ENCODE measurements around the gene DCAF8L2.
"Not testable (repeated sequence)": the region's sequence is repeated elsewhere in the genome, so short reads cannot be mapped to it uniquely, and the experiment has no call there.

Gene DCAF8L2

DNA sequence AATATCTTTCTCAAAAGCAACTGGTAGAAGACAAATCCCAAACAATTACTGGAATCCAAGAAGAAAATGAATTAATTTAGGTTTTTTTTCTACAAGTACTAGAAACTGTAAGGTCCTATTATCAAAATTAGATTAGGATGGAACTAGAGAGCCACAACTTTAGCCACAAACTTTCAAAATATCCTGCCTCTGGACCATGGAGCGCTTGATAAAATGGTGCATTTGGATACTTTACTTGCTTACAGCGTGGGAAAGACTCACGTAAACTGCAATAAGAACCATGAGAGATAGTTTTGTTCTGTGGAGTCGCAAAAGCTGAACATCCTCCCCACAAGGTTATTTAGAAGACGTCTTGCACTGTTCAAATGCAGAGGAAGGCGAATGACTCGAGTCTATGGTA, at the start of gene DCAF8L2:
Gene DCAF8L2 (plus strand): TSS at position 301 of the 400 bp plus-strand sequence. CDS start 156,552 bp downstream, outside the sequence.
- no peak within 1 kb of the TSS for H3K4me3 ChIP-seq (ENCODE audit: low read length)
- no peak for DNase-seq (ENCODE audit: low read depth)
- H3K27me3 ChIP-seq (replicated peaks; ENCODE audit: control insufficient read depth, insufficient read depth, low read length), result peaks cover 2% of the 10 kb centered on the region

DNA sequence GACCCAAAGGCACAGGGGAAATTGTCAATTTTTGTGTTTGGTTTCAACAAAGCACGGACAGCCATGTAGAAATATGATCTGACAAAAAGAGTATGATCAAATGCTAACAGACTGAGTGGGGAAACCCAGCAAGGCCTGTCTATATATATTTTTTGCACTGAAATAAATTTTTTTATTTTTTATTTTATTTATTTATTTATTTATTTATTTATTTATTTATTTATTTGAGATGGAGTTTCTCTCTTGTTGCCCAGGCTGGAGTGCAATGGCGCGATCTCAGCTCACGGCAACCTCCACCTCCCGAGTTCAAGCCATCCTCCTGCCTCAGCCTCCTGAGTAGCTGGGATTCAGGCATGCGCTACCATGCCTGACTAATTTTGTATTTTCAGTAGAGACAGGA, 49.0 kb upstream of the DCAF8L2 start:
- not testable (repeated sequence) for H3K36me3 ChIP-seq (ENCODE audit: control insufficient read depth, insufficient read depth, low read length, severe bottlenecking); H3K9ac ChIP-seq (ENCODE audit: low read length); H3K4me1 ChIP-seq (ENCODE audit: control insufficient read depth, insufficient read depth, low read length); H3K4me3 ChIP-seq (ENCODE audit: low read length); DNase-seq (ENCODE audit: low read depth); H3K27me3 ChIP-seq (replicated peaks; ENCODE audit: control insufficient read depth, insufficient read depth, low read length); H3K9me3 ChIP-seq (ENCODE audit: control insufficient read depth, low read length)

More for the DNA sequence above, at the start of gene DCAF8L2:
- Histone ChIP-seq H3K9ac (ENCODE audit: low read length) (no peak within 1 kb of the TSS), H3K4me1 (ENCODE audit: control insufficient read depth, insufficient read depth, low read length) (no peaks in the 10 kb centered on the region), H3K9me3 (ENCODE audit: control insufficient read depth, low read length) (no peaks in the 10 kb centered on the region), H3K36me3 (ENCODE audit: control insufficient read depth, insufficient read depth, low read length, severe bottlenecking) (no peaks in the 10 kb centered on the region)

DNA sequence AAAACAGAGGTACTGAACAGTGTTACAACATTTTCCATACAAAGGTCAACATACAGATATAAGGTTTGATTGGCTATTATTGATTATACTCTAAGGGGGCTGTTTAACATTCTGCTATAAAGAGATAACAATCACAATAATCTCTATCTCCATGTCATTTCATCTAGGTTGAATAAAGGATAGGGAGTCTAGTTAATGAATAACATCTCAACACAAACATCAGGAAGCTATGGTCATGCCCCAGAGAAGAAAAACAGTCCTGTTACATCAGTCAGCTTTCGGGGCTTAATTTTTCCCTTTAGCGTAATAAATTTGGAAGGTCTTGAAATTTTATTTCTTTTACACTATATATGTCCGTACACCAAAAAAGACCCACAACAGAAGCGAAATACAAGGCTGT, 41.5 kb upstream of the DCAF8L2 start:
- no peaks in the 10 kb centered on the region for H3K36me3 ChIP-seq (ENCODE audit: control insufficient read depth, insufficient read depth, low read length, severe bottlenecking)
- H3K4me3 ChIP-seq (ENCODE audit: low read length), result no peak overlapping the region
- no peaks in the 10 kb centered on the region for H3K9me3 ChIP-seq (ENCODE audit: control insufficient read depth, low read length)
- H3K9ac ChIP-seq (ENCODE audit: low read length), result no peak overlapping the region
- no peaks in the 10 kb centered on the region for H3K4me1 ChIP-seq (ENCODE audit: control insufficient read depth, insufficient read depth, low read length)
- no peak for DNase-seq (ENCODE audit: low read depth)
- H3K27me3 ChIP-seq (replicated peaks; ENCODE audit: control insufficient read depth, insufficient read depth, low read length), result no peaks in the 10 kb centered on the region

DNA sequence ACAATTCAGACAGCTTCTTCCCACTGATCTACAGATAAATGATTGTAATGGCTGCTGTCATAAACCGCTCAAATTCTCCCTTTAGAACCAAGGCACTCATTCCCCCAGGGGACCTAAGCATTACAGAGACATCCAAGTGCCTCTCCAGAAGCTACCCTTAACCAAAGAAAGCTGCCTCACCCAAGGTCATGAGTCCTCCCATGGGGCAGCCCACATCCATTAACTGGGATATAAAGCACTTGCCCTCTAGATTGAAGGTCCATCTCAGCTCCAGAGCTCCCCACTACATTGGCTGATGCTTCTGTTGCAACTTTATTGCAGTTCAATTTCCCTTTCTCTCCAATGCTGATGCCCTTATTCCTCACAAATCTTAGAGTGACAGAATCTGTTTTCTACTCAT, 40.5 kb upstream of the DCAF8L2 start:
- Histone ChIP-seq H3K4me1 (ENCODE audit: control insufficient read depth, insufficient read depth, low read length) (no peaks in the 10 kb centered on the region), H3K4me3 (ENCODE audit: low read length) (no peak overlapping the region), H3K9me3 (ENCODE audit: control insufficient read depth, low read length) (no peaks in the 10 kb centered on the region), H3K27me3 (replicated peaks; ENCODE audit: control insufficient read depth, insufficient read depth, low read length) (no peaks in the 10 kb centered on the region), H3K36me3 (ENCODE audit: control insufficient read depth, insufficient read depth, low read length, severe bottlenecking) (no peaks in the 10 kb centered on the region), H3K9ac (ENCODE audit: low read length) (no peak overlapping the region)
- no peak for DNase-seq (ENCODE audit: low read depth)

DNA sequence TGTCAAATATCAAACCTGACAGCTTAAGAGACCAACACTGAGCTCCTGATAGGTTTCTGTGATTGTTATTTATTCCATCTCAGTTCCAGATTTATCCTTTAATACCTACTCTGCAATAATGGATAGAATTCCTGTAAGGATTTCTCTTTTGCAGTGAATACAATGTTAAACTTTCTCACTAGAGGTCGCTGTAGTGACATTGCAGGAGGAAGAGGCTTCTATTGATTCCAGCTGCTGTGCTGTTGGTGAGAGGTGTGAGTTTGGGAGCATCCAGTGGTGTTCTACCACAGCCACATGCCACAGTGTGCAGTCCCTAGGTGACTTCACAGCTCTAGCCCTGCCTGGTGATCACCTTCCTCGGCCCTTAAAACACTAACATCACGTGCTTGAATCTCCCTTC, 34.6 kb upstream of the DCAF8L2 start:
- Histone ChIP-seq H3K4me3 (ENCODE audit: low read length) (no peak overlapping the region), H3K4me1 (ENCODE audit: control insufficient read depth, insufficient read depth, low read length) (no peaks in the 10 kb centered on the region), H3K36me3 (ENCODE audit: control insufficient read depth, insufficient read depth, low read length, severe bottlenecking) (no peaks in the 10 kb centered on the region), H3K27me3 (replicated peaks; ENCODE audit: control insufficient read depth, insufficient read depth, low read length) (no peaks in the 10 kb centered on the region), H3K9ac (ENCODE audit: low read length) (no peak overlapping the region), H3K9me3 (ENCODE audit: control insufficient read depth, low read length) (no peaks in the 10 kb centered on the region)
- DNase-seq (ENCODE audit: low read depth), result peak; percentile 36

DNA sequence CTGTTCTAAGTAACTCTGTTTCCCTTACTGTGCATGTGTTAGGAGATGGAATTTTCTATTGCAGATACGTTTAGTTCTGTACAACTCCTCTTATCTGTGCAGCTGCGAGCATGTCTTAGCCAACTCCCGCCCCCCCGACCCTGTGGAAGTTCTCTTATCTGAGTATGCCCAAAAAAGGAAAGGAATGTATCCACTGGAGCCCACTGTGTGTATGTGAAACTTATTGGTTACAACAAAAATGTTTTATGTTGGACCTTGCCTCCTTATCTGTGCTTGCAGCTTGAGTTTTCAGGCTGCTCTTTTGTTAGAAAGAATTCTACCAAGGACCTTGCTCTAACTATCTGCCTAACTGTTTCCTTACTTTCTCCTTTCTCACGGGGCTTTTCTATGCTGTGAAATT, 24.2 kb upstream of the DCAF8L2 start:
- Histone ChIP-seq H3K27me3 (replicated peaks; ENCODE audit: control insufficient read depth, insufficient read depth, low read length) (peaks cover 3% of the 10 kb centered on the region), H3K4me1 (ENCODE audit: control insufficient read depth, insufficient read depth, low read length) (no peaks in the 10 kb centered on the region), H3K9me3 (ENCODE audit: control insufficient read depth, low read length) (no peaks in the 10 kb centered on the region), H3K36me3 (ENCODE audit: control insufficient read depth, insufficient read depth, low read length, severe bottlenecking) (no peaks in the 10 kb centered on the region), H3K9ac (ENCODE audit: low read length) (no peak overlapping the region), H3K4me3 (ENCODE audit: low read length) (no peak overlapping the region)
- no peak for DNase-seq (ENCODE audit: low read depth)

DNA sequence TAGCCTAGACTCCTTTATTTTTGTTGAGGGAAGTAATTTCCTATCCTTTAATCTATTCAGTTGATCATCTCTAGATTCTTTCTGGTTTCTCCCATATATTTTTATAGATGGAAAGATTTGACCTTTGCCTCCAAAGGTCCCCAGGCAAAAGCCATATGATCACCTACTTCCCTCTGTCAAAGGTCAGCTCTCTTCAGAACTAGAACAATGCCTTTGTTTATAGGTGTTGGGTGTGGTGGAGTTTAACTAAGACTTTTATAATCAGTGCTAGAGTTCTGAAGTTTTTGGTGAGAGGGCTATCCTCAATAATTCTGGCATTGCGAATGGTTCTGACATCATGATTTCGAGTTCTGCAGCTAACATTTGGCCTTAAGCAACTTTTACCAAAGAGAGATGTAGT, 19.0 kb upstream of the DCAF8L2 start:
- H3K4me1 ChIP-seq (ENCODE audit: control insufficient read depth, insufficient read depth, low read length), result no peaks in the 10 kb centered on the region
- H3K36me3 ChIP-seq (ENCODE audit: control insufficient read depth, insufficient read depth, low read length, severe bottlenecking), result no peaks in the 10 kb centered on the region
- no peaks in the 10 kb centered on the region for H3K9me3 ChIP-seq (ENCODE audit: control insufficient read depth, low read length)
- H3K9ac ChIP-seq (ENCODE audit: low read length), result no peak overlapping the region
- DNase-seq (ENCODE audit: low read depth), result no peak
- no peaks in the 10 kb centered on the region for H3K27me3 ChIP-seq (replicated peaks; ENCODE audit: control insufficient read depth, insufficient read depth, low read length)
- no peak overlapping the region for H3K4me3 ChIP-seq (ENCODE audit: low read length)

DNA sequence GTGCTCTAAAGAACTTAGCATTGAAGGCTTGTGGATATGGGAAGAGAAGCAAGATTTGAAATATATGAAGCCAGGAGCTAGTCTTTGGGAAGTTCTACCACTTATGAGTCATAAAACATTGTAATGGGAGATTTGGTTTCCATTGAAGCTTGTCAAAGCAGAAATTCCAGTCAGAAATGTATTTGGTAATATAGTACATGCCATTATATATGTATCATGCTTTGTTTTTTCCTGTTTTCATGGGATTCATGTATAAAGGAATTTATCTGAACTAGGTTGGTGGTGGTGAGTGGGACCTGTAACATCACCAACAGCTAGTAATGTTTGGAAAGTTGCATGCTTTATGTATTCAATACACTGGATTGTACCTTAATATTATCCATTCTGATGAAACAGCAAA, 14.6 kb upstream of the DCAF8L2 start:
- Histone ChIP-seq H3K36me3 (ENCODE audit: control insufficient read depth, insufficient read depth, low read length, severe bottlenecking) (no peaks in the 10 kb centered on the region), H3K4me1 (ENCODE audit: control insufficient read depth, insufficient read depth, low read length) (no peaks in the 10 kb centered on the region), H3K4me3 (ENCODE audit: low read length) (no peak overlapping the region), H3K9me3 (ENCODE audit: control insufficient read depth, low read length) (no peaks in the 10 kb centered on the region), H3K27me3 (replicated peaks; ENCODE audit: control insufficient read depth, insufficient read depth, low read length) (no peaks in the 10 kb centered on the region), H3K9ac (ENCODE audit: low read length) (no peak overlapping the region)
- DNase-seq (ENCODE audit: low read depth), result peak; percentile 15

DNA sequence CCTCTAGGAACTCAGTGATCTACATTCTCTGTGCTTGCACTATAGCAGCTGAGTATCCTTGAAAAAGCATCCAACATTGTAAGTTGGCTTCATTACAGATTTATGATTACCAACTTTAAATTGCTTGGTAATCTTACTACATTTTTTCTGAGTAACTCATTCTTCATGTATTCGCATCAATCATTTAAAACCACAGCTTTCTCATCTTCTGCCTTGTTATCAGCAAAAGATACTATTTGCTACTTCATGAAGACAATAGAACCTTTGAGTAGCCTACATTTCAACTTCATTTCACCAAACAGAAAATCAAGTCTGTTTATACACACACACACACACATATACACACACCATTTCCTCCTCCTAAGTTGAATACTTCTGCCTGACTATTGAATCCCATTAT, 6.2 kb upstream of the DCAF8L2 start:
- H3K4me3 ChIP-seq (ENCODE audit: low read length), result no peak overlapping the region
- H3K9ac ChIP-seq (ENCODE audit: low read length), result no peak overlapping the region
- DNase-seq (ENCODE audit: low read depth), result no peak
- H3K27me3 ChIP-seq (replicated peaks; ENCODE audit: control insufficient read depth, insufficient read depth, low read length), result no peaks in the 10 kb centered on the region
- H3K4me1 ChIP-seq (ENCODE audit: control insufficient read depth, insufficient read depth, low read length), result no peaks in the 10 kb centered on the region
- no peaks in the 10 kb centered on the region for H3K36me3 ChIP-seq (ENCODE audit: control insufficient read depth, insufficient read depth, low read length, severe bottlenecking)
- no peaks in the 10 kb centered on the region for H3K9me3 ChIP-seq (ENCODE audit: control insufficient read depth, low read length)

DNA sequence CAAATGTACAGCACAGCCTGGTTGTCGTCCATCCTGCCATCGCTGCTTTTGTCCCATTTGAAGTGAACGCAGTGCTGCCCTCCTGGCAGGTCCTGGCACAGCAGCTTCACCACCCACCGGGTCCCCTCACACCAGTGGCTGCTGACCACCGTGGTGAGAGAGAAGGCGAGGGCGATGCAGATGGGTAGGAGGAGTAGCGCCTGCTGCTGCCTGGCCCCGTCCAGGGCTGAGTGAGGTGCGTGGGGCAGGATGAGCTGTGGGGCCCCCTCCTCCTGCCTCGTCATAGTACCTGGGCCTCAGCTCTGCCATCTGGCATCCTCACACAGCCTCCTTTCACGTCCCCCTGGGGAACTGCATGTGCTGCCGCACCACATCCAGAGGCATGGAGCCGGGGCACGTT, 1.8 kb downstream of the DCAF8L2 start:
- Histone ChIP-seq H3K36me3 (ENCODE audit: control insufficient read depth, insufficient read depth, low read length, severe bottlenecking) (no peaks in the 10 kb centered on the region), H3K27me3 (replicated peaks; ENCODE audit: control insufficient read depth, insufficient read depth, low read length) (peaks cover 4% of the 10 kb centered on the region), H3K9ac (ENCODE audit: low read length) (no peak overlapping the region), H3K9me3 (ENCODE audit: control insufficient read depth, low read length) (no peaks in the 10 kb centered on the region), H3K4me3 (ENCODE audit: low read length) (no peak overlapping the region), H3K4me1 (ENCODE audit: control insufficient read depth, insufficient read depth, low read length) (no peaks in the 10 kb centered on the region)
- DNase-seq (ENCODE audit: low read depth), result no peak

DNA sequence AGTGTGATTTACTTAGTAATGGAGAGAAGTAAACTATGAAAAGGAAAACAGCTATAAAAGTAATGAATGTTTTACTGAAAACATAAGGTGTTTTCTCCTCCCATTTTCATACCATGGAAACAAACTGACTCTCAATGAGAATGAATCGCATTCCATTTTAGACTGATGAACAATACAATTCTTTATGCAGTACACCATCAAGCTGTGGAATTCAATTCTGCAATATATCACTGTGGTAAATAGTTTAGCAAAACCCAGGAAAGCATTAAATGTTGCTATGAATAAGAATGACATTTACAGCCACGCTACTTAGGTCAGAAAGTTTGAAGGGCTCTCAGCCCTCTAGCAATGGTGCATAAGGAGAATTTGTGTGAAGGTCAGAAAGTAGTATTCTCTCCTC, 7.4 kb downstream of the DCAF8L2 start:
- no peak for DNase-seq (ENCODE audit: low read depth)
- no peaks in the 10 kb centered on the region for H3K9me3 ChIP-seq (ENCODE audit: control insufficient read depth, low read length)
- H3K36me3 ChIP-seq (ENCODE audit: control insufficient read depth, insufficient read depth, low read length, severe bottlenecking), result no peaks in the 10 kb centered on the region

DNA sequence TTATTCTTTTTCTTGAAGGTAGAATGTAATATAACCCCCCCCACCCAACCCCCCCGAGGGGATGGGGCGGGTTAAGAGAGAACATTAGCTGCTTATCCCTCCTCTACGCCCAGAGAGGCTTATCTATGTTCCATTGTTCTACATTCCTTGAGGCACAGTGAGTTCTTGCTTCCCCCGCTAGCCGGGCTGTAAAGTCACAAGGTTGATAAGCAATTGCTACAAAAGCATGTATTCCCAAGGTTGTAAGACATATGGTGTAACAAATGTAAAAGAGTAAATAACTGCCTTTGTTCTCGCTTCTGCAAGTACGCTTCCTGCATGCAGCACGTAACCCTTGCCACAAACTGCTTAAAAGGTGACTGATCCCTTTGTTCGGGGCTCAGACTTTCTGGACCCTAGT, 8.2 kb downstream of the DCAF8L2 start:
- no peak overlapping the region for H3K9ac ChIP-seq (ENCODE audit: low read length)
- no peaks in the 10 kb centered on the region for H3K9me3 ChIP-seq (ENCODE audit: control insufficient read depth, low read length)
- peaks cover 4% of the 10 kb centered on the region for H3K27me3 ChIP-seq (replicated peaks; ENCODE audit: control insufficient read depth, insufficient read depth, low read length)
- no peaks in the 10 kb centered on the region for H3K36me3 ChIP-seq (ENCODE audit: control insufficient read depth, insufficient read depth, low read length, severe bottlenecking)
- H3K4me3 ChIP-seq (ENCODE audit: low read length), result no peak overlapping the region
- H3K4me1 ChIP-seq (ENCODE audit: control insufficient read depth, insufficient read depth, low read length), result peaks cover 4% of the 10 kb centered on the region
- DNase-seq (ENCODE audit: low read depth), result no peak

More for the DNA sequence above, 7.4 kb downstream of the DCAF8L2 start:
- peaks cover 4% of the 10 kb centered on the region for H3K27me3 ChIP-seq (replicated peaks; ENCODE audit: control insufficient read depth, insufficient read depth, low read length)
- H3K4me3 ChIP-seq (ENCODE audit: low read length), result no peak overlapping the region
- H3K4me1 ChIP-seq (ENCODE audit: control insufficient read depth, insufficient read depth, low read length), result peaks cover 4% of the 10 kb centered on the region
- H3K9ac ChIP-seq (ENCODE audit: low read length), result no peak overlapping the region

Measured in adipocyte (in vitro differentiated cells).